ENCODE measurements around the gene RIMS1.

The RIMS1 gene

GRCh38 chr6:72081871-72082270 lies 195.5 kb downstream of the RIMS1 start:
- DNase-seq (ENCODE audit: low read depth in 2 of 2, low spot score in 1 of 2), result no peak

- no peak for DNase-seq (ENCODE audit: low read depth in 2 of 2, low spot score in 1 of 2)
Observed at GRCh38 chr6:72083976-72084375, 197.6 kb downstream of the RIMS1 start.

- no peak for DNase-seq (ENCODE audit: low read depth in 2 of 2, low spot score in 1 of 2)
Observed at GRCh38 chr6:72084992-72085569, 198.7 kb downstream of the RIMS1 start.

- no peak for DNase-seq (ENCODE audit: low read depth in 2 of 2, low spot score in 1 of 2)
Observed at GRCh38 chr6:72094506-72094905, 208.2 kb downstream of the RIMS1 start.

- no peak for DNase-seq (ENCODE audit: low read depth in 2 of 2, low spot score in 1 of 2)
Observed at GRCh38 chr6:72102561-72102960, 216.2 kb downstream of the RIMS1 start.

- DNase-seq (ENCODE audit: low read depth in 2 of 2, low spot score in 1 of 2), result no peak
Observed at GRCh38 chr6:72111611-72112010, 225.3 kb downstream of the RIMS1 start.

GRCh38 chr6:72130327-72130726 lies 244.0 kb downstream of the RIMS1 start:
- DNase-seq (ENCODE audit: low read depth in 2 of 2, low spot score in 1 of 2), result no peak

- no peak for DNase-seq (ENCODE audit: low read depth in 2 of 2, low spot score in 1 of 2)
Observed at GRCh38 chr6:72132427-72132826, 246.1 kb downstream of the RIMS1 start.

- no peak for DNase-seq (ENCODE audit: low read depth in 2 of 2, low spot score in 1 of 2)
Observed at GRCh38 chr6:72132851-72133250, 246.5 kb downstream of the RIMS1 start.

GRCh38 chr6:72133324-72133723 lies 247.0 kb downstream of the RIMS1 start:
- DNase-seq (ENCODE audit: low read depth in 2 of 2, low spot score in 1 of 2), result no peak

GRCh38 chr6:72140795-72141194 lies 254.4 kb downstream of the RIMS1 start:
- DNase-seq (ENCODE audit: low read depth in 2 of 2, low spot score in 1 of 2), result no peak

GRCh38 chr6:72149715-72150114 lies 263.4 kb downstream of the RIMS1 start:
- DNase-seq (ENCODE audit: low read depth in 2 of 2, low spot score in 1 of 2), result no peak

- DNase-seq (ENCODE audit: low read depth in 2 of 2, low spot score in 1 of 2), result no peak
Observed at GRCh38 chr6:72151742-72152141, 265.4 kb downstream of the RIMS1 start.

- DNase-seq (ENCODE audit: low read depth in 2 of 2, low spot score in 1 of 2), result no peak
Observed at GRCh38 chr6:72175916-72176315, 289.6 kb downstream of the RIMS1 start.

- no peak for DNase-seq (ENCODE audit: low read depth in 2 of 2, low spot score in 1 of 2)
Observed at GRCh38 chr6:72182337-72183246, 296.2 kb downstream of the RIMS1 start.

GRCh38 chr6:72203983-72204382 lies 317.6 kb downstream of the RIMS1 start:
- DNase-seq (ENCODE audit: low read depth in 2 of 2, low spot score in 1 of 2), result no peak

GRCh38 chr6:72205500-72205899 lies 319.1 kb downstream of the RIMS1 start:
- DNase-seq (ENCODE audit: low read depth in 2 of 2, low spot score in 1 of 2), result no peak

GRCh38 chr6:72206606-72207005 lies 320.3 kb downstream of the RIMS1 start:
- no peak for DNase-seq (ENCODE audit: low read depth in 2 of 2, low spot score in 1 of 2)

GRCh38 chr6:72212686-72213085 lies 326.3 kb downstream of the RIMS1 start:
- DNase-seq (ENCODE audit: low read depth in 2 of 2, low spot score in 1 of 2), result no peak

GRCh38 chr6:72213654-72214053 lies 327.3 kb downstream of the RIMS1 start:
- DNase-seq (ENCODE audit: low read depth in 2 of 2, low spot score in 1 of 2), result no peak

GRCh38 chr6:72216222-72217068 lies 330.1 kb downstream of the RIMS1 start:
- DNase-seq (ENCODE audit: low read depth in 2 of 2, low spot score in 1 of 2), result no peak

GRCh38 chr6:72217626-72218025 lies 331.3 kb downstream of the RIMS1 start:
- no peak for DNase-seq (ENCODE audit: low read depth in 2 of 2, low spot score in 1 of 2)

Data from stimulated activated CD8-positive, alpha-beta memory T cell treated with anti-CD3 and anti-CD28 coated beads, Interleukin-4, amount 100 ng/mL, for 1 hour (primary cell).